PFSK-1 (cell line): ENCODE measurements around the gene RRP1.

Experiments used
- POLR2AphosphoS5 ChIP-seq: IDR thresholded peaks from 2 replicates; pipeline ENCODE4 v1.6.1; 2012; ENCODE audit warnings: low read depth, mild to moderate bottlenecking, control low read depth, low read length, moderate library complexity
- SIN3A ChIP-seq: IDR thresholded peaks from 2 replicates; pipeline ENCODE4 v1.6.1; 2012; ENCODE audit warnings: mild to moderate bottlenecking, low read length, moderate library complexity, borderline replicate concordance; ENCODE audit not compliant: insufficient read depth
- TAF1 ChIP-seq: IDR thresholded peaks from 2 replicates; pipeline ENCODE4 v1.6.1; 2012; ENCODE audit warnings: low read length, control low read depth, borderline replicate concordance; ENCODE audit not compliant: insufficient read depth
- TF ChIP-seq, protein P1 (sequence below), 2 experiments: IDR thresholded peaks; 2 replicates each; pipeline versions ENCODE4 v1.6.1 to v1.8.0; 2011 to 2012; ENCODE audit warnings: low read depth in 2 of 2, low read length in 2 of 2, control low read depth in 1 of 2, inconsistent platforms in 1 of 2, mild to moderate bottlenecking in 1 of 2, moderate library complexity in 1 of 2; ENCODE audit not compliant: insufficient read depth in 1 of 2

DNA sequence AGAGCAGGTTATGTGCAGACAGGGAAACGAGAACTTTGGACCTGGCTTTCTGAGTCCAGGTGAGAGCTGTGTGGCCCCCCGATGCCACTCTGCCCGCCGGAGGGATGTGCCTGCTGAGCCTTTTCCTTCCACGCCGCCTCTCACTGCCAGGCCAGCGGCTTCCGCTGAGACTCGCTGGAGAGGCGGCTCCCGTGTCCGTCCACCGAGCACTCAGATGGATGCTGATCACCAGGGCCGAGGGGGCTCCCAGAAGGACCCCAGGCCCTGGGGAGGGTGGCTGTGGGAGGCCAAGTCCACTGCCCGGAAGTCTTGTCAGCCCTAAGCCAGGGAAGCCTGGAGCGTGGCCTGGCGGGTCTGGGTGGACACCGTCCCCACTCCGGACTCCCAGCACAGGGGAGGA, 29.7 kb upstream of the RRP1 start:
- TF ChIP-seq, protein P1, sequence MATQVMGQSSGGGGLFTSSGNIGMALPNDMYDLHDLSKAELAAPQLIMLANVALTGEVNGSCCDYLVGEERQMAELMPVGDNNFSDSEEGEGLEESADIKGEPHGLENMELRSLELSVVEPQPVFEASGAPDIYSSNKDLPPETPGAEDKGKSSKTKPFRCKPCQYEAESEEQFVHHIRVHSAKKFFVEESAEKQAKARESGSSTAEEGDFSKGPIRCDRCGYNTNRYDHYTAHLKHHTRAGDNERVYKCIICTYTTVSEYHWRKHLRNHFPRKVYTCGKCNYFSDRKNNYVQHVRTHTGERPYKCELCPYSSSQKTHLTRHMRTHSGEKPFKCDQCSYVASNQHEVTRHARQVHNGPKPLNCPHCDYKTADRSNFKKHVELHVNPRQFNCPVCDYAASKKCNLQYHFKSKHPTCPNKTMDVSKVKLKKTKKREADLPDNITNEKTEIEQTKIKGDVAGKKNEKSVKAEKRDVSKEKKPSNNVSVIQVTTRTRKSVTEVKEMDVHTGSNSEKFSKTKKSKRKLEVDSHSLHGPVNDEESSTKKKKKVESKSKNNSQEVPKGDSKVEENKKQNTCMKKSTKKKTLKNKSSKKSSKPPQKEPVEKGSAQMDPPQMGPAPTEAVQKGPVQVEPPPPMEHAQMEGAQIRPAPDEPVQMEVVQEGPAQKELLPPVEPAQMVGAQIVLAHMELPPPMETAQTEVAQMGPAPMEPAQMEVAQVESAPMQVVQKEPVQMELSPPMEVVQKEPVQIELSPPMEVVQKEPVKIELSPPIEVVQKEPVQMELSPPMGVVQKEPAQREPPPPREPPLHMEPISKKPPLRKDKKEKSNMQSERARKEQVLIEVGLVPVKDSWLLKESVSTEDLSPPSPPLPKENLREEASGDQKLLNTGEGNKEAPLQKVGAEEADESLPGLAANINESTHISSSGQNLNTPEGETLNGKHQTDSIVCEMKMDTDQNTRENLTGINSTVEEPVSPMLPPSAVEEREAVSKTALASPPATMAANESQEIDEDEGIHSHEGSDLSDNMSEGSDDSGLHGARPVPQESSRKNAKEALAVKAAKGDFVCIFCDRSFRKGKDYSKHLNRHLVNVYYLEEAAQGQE (IDR thresholded peaks at IDR 0.05; ENCODE audit: insufficient read depth in 1 of 2, low read depth in 2 of 2, low read length in 2 of 2): no peak
- TF ChIP-seq POLR2AphosphoS5 (no peak), TAF1 (no peak), SIN3A (no peak)
